ENCODE data around the gene NLRP6.
A peak's percentile ranks its signal among the peaks of the same experiment; 100 is the strongest.
"Not testable (repeated sequence)": the region's sequence is repeated elsewhere in the genome, so short reads cannot be mapped to it uniquely, and the experiment has no call there.

Gene NLRP6

GRCh38 chr11:304061-304506 is 25.9 kb downstream of the NLRP6 start:
- WGBS (ENCODE audit: insufficient coverage): 88% methylated on average over 39 of the region's 52 CpGs
- POLR2A ChIA-PET: interaction anchor here (1.3 kb wide), 1 partner anchor 51 kb away, joined by 5 read pairs; no protein-coding TSS in a partner anchor
- peaks cover 0 to 18% (median 0%) of the 10 kb centered on the region in 5 experiments for H3K27me3 ChIP-seq (replicated peaks in 2 of 5; ENCODE audit: control insufficient read depth in 4 of 5, insufficient read depth in 5 of 5, low read length in 4 of 5)

GRCh38 chr11:304915-305843 is 27.0 kb downstream of the NLRP6 start:
- WGBS (ENCODE audit: insufficient coverage): 86% methylated on average over 9 of the region's 19 CpGs
- H3K27me3 ChIP-seq (replicated peaks in 2 of 5; ENCODE audit: control insufficient read depth in 4 of 5, insufficient read depth in 5 of 5, low read length in 4 of 5): peaks cover 0 to 7% (median 0%) of the 10 kb centered on the region in 5 experiments
- DNase-seq: peak; percentile 78 to 83 (median 82)
- no peak overlapping the region for H3K4me3 ChIP-seq (ENCODE audit: control insufficient read depth in 1 of 7, extremely low read depth in 1 of 7, insufficient read depth in 4 of 7, low read depth in 2 of 7, low read length in 6 of 7)
- H3K27ac ChIP-seq (ENCODE audit: insufficient read depth in 1 of 2, low read depth in 1 of 2, low read length in 2 of 2, poor library complexity in 1 of 2, severe bottlenecking in 2 of 2): no peak overlapping the region
- no peaks in the 10 kb centered on the region for H3K9me3 ChIP-seq (ENCODE audit: control extremely low read depth in 1 of 5, control insufficient read depth in 4 of 5, insufficient read depth in 2 of 5, low read depth in 1 of 5, low read length in 4 of 5)
- CTCF ChIA-PET: interaction anchor here (0.7 to 5.1 kb wide), 23 partner anchors 11 to 146 kb away, joined by 3 to 37 read pairs (median 3); partner anchors contain the start of gene PGGHG
- no peaks in the 10 kb centered on the region for H3K36me3 ChIP-seq (ENCODE audit: control insufficient read depth in 4 of 4, insufficient read depth in 4 of 4, low read length in 3 of 4)
- peaks cover 0 to 50% (median 41%) of the 10 kb centered on the region in 4 experiments for H3K4me1 ChIP-seq (ENCODE audit: control extremely low read depth in 1 of 4, control insufficient read depth in 4 of 4, insufficient read depth in 4 of 4, low read length in 3 of 4)
- POLR2A ChIA-PET: interaction anchor here (0.7 to 1.3 kb wide), 3 partner anchors 50 to 196 kb away, joined by 3 to 5 read pairs (median 3); no protein-coding TSS in a partner anchor

More at GRCh38 chr11:304061-304506, 25.9 kb downstream of the NLRP6 start:
- no peak overlapping the region for H3K27ac ChIP-seq (ENCODE audit: insufficient read depth in 1 of 2, low read depth in 1 of 2, low read length in 2 of 2, poor library complexity in 1 of 2, severe bottlenecking in 2 of 2)
- peaks cover 0 to 45% (median 33%) of the 10 kb centered on the region in 4 experiments for H3K4me1 ChIP-seq (ENCODE audit: control extremely low read depth in 1 of 4, control insufficient read depth in 4 of 4, insufficient read depth in 4 of 4, low read length in 3 of 4)
- no peak overlapping the region for H3K4me3 ChIP-seq (ENCODE audit: control insufficient read depth in 1 of 7, extremely low read depth in 1 of 7, insufficient read depth in 4 of 7, low read depth in 2 of 7, low read length in 6 of 7)
- CTCF ChIA-PET: interaction anchor here (0.7 to 5.1 kb wide), 9 partner anchors 10 to 139 kb away, joined by 3 to 37 read pairs (median 14); no protein-coding TSS in a partner anchor
- no peak for DNase-seq
- no peaks in the 10 kb centered on the region for H3K36me3 ChIP-seq (ENCODE audit: control insufficient read depth in 4 of 4, insufficient read depth in 4 of 4, low read length in 3 of 4)
- no peaks in the 10 kb centered on the region for H3K9me3 ChIP-seq (ENCODE audit: control extremely low read depth in 1 of 5, control insufficient read depth in 4 of 5, insufficient read depth in 2 of 5, low read depth in 1 of 5, low read length in 4 of 5)

- no peak overlapping the region for H3K27ac ChIP-seq (ENCODE audit: insufficient read depth in 1 of 2, low read depth in 1 of 2, low read length in 2 of 2, poor library complexity in 1 of 2, severe bottlenecking in 2 of 2)
- DNase-seq: no peak
- ChIA-PET CTCF (interaction anchor here (0.7 to 5.1 kb wide), 21 partner anchors 11 to 145 kb away, joined by 3 to 37 read pairs (median 4); partner anchors contain the start of gene PGGHG), POLR2A (no interaction called here)
- H3K36me3 ChIP-seq (ENCODE audit: control insufficient read depth in 4 of 4, insufficient read depth in 4 of 4, low read length in 3 of 4): no peaks in the 10 kb centered on the region
- H3K4me1 ChIP-seq (ENCODE audit: control extremely low read depth in 1 of 4, control insufficient read depth in 4 of 4, insufficient read depth in 4 of 4, low read length in 3 of 4): peaks cover 0 to 49% (median 41%) of the 10 kb centered on the region in 4 experiments
- 97% methylated on average over 10 of the region's 10 CpGs for WGBS (ENCODE audit: insufficient coverage)
- no peak overlapping the region for H3K4me3 ChIP-seq (ENCODE audit: control insufficient read depth in 1 of 7, extremely low read depth in 1 of 7, insufficient read depth in 4 of 7, low read depth in 2 of 7, low read length in 6 of 7)
- peaks cover 0 to under 1% (median 0%) of the 10 kb centered on the region in 5 experiments for H3K27me3 ChIP-seq (replicated peaks in 2 of 5; ENCODE audit: control insufficient read depth in 4 of 5, insufficient read depth in 5 of 5, low read length in 4 of 5)
- no peaks in the 10 kb centered on the region for H3K9me3 ChIP-seq (ENCODE audit: control extremely low read depth in 1 of 5, control insufficient read depth in 4 of 5, insufficient read depth in 2 of 5, low read depth in 1 of 5, low read length in 4 of 5)
These were observed 27.6 kb downstream of the NLRP6 start for GRCh38 chr11:305844-306211.

GRCh38 chr11:306645-307371 is 28.6 kb downstream of the NLRP6 start:
- Histone ChIP-seq H3K27ac (ENCODE audit: insufficient read depth in 1 of 2, low read depth in 1 of 2, low read length in 2 of 2, poor library complexity in 1 of 2, severe bottlenecking in 2 of 2) (peak overlapping the region in 1 of 2 experiments; percentile 77), H3K36me3 (ENCODE audit: control insufficient read depth in 4 of 4, insufficient read depth in 4 of 4, low read length in 3 of 4) (no peaks in the 10 kb centered on the region), H3K4me1 (ENCODE audit: control extremely low read depth in 1 of 4, control insufficient read depth in 4 of 4, insufficient read depth in 4 of 4, low read length in 3 of 4) (peaks cover 1 to 51% (median 44%) of the 10 kb centered on the region in 4 experiments), H3K4me3 (ENCODE audit: control insufficient read depth in 1 of 7, extremely low read depth in 1 of 7, insufficient read depth in 4 of 7, low read depth in 2 of 7, low read length in 6 of 7) (no peak overlapping the region), H3K9me3 (ENCODE audit: control extremely low read depth in 1 of 5, control insufficient read depth in 4 of 5, insufficient read depth in 2 of 5, low read depth in 1 of 5, low read length in 4 of 5) (no peaks in the 10 kb centered on the region), H3K27me3 (replicated peaks in 2 of 5; ENCODE audit: control insufficient read depth in 4 of 5, insufficient read depth in 5 of 5, low read length in 4 of 5) (no peaks in the 10 kb centered on the region)
- CTCF ChIA-PET: interaction anchor here (0.9 to 5.1 kb wide), 12 partner anchors 10 to 144 kb away, joined by 3 to 37 read pairs (median 10); partner anchors contain the start of gene PGGHG
- 79% methylated on average over 15 of the region's 17 CpGs for WGBS (ENCODE audit: insufficient coverage)
- no peak for DNase-seq
- POLR2A ChIA-PET: interaction anchor here (1.6 kb wide), 1 partner anchor 48 kb away, joined by 6 read pairs; no protein-coding TSS in a partner anchor

- WGBS (ENCODE audit: insufficient coverage): 0% methylated on average over 4 of the region's 28 CpGs
These were observed 29.8 kb downstream of the NLRP6 start, which contains the start of gene IFITM2 for GRCh38 chr11:307766-308708. Gene IFITM2, plus strand, starts transcription at chr11:307816. Its CDS starts 377 bp downstream, at chr11:308193.

More at GRCh38 chr11:307766-308708, 29.8 kb downstream of the NLRP6 start, which contains the start of gene IFITM2:
- H3K36me3 ChIP-seq (ENCODE audit: control insufficient read depth in 4 of 4, insufficient read depth in 4 of 4, low read length in 3 of 4); H3K27me3 ChIP-seq (replicated peaks in 2 of 5; ENCODE audit: control insufficient read depth in 4 of 5, insufficient read depth in 5 of 5, low read length in 4 of 5); H3K9me3 ChIP-seq (ENCODE audit: control extremely low read depth in 1 of 5, control insufficient read depth in 4 of 5, insufficient read depth in 2 of 5, low read depth in 1 of 5, low read length in 4 of 5): not testable (repeated sequence)
- peak within 1 kb of the TSS in 1 of 2 experiments; percentile 77 for H3K27ac ChIP-seq (ENCODE audit: insufficient read depth in 1 of 2, low read depth in 1 of 2, low read length in 2 of 2, poor library complexity in 1 of 2, severe bottlenecking in 2 of 2)
- H3K4me3 ChIP-seq (ENCODE audit: control insufficient read depth in 1 of 7, extremely low read depth in 1 of 7, insufficient read depth in 4 of 7, low read depth in 2 of 7, low read length in 6 of 7): peak within 1 kb of the TSS; percentile 39 to 85 (median 70)
- CTCF ChIA-PET: interaction anchor here (1.1 to 5.1 kb wide), 5 partner anchors 8 to 57 kb away, joined by 6 to 37 read pairs (median 30); no protein-coding TSS in a partner anchor
- DNase-seq: peak; percentile 69 to 75 (median 72)
- peaks cover 9 to 64% (median 55%) of the 10 kb centered on the region in 4 experiments for H3K4me1 ChIP-seq (ENCODE audit: control extremely low read depth in 1 of 4, control insufficient read depth in 4 of 4, insufficient read depth in 4 of 4, low read length in 3 of 4)
- POLR2A ChIA-PET: interaction anchor here (0.7 to 1.6 kb wide), 2 partner anchors 9 to 47 kb away, joined by 3 to 6 read pairs; no protein-coding TSS in a partner anchor
